AG08395 (cell line): ENCODE data around the gene MLN.

Experiments
- DNase-seq: peaks from one replicate; pipeline ENCODE4 v3.0.0; 2012; ENCODE audit warnings: mixed read lengths, low spot score

Gene MLN

GRCh38 chr6:33788694-33789549 lies 14.9 kb downstream of the MLN start, which contains the start of gene LEMD2:
TSS of gene LEMD2 (minus strand) at chr6:33789130. CDS start at chr6:33789116, 14 bp downstream.
- DNase-seq = peak; percentile 95

- DNase-seq = peak; percentile 78
These were observed 15.7 kb downstream of the MLN start for GRCh38 chr6:33787954-33788693.

GRCh38 chr6:33787346-33787953 lies 16.4 kb downstream of the MLN start:
- DNase-seq = peak; percentile 61

GRCh38 chr6:33786736-33787135 lies 17.1 kb downstream of the MLN start:
- no peak for DNase-seq

GRCh38 chr6:33785778-33786177 lies 18.0 kb downstream of the MLN start:
- peak; percentile 60 for DNase-seq

GRCh38 chr6:33784787-33785186 lies 19.0 kb downstream of the MLN start:
- DNase-seq = no peak

- no peak for DNase-seq
These were observed 19.9 kb downstream of the MLN start for GRCh38 chr6:33783781-33784520.

- no peak for DNase-seq
These were observed 21.2 kb downstream of the MLN start for GRCh38 chr6:33782561-33782960.

GRCh38 chr6:33781131-33781975 lies 22.4 kb downstream of the MLN start:
- DNase-seq = peak; percentile 59

GRCh38 chr6:33779895-33780294 lies 23.9 kb downstream of the MLN start:
- DNase-seq = no peak

- DNase-seq = no peak
These were observed 24.5 kb downstream of the MLN start for GRCh38 chr6:33779290-33779689.

- DNase-seq = no peak
These were observed 25.2 kb downstream of the MLN start for GRCh38 chr6:33778444-33779121.

GRCh38 chr6:33777398-33778388 lies 26.1 kb downstream of the MLN start:
- DNase-seq = no peak

GRCh38 chr6:33776764-33777163 lies 27.0 kb downstream of the MLN start:
- no peak for DNase-seq

- no peak for DNase-seq
These were observed 27.6 kb downstream of the MLN start for GRCh38 chr6:33776186-33776585.

- no peak for DNase-seq
These were observed 29.0 kb downstream of the MLN start for GRCh38 chr6:33774774-33775173.

GRCh38 chr6:33772902-33773472 lies 30.8 kb downstream of the MLN start:
- DNase-seq = no peak

GRCh38 chr6:33772082-33772830 lies 31.5 kb downstream of the MLN start:
- no peak for DNase-seq
